Ovary (tissue), 9 donors: Measurements from ENCODE around the gene COBL. TPM values are rescaled to one million over a fixed set of nuclear protein-coding genes. Genes with fewer than 3 reads are reported as not detected.

Source experiments
- DNase-seq, 5 donors: peaks; one replicate each; pipeline ENCODE4 v3.0.0-alpha.2; 2019 to 2020
- H3K27ac ChIP-seq, 2 donors: fragments of 200-600 bp; one replicate each; pipeline versions ENCODE4 v1.5.1 to v1.8.0; 2019 to 2022
- H3K27me3 ChIP-seq: fragments of 200-600 bp; one replicate; pipeline ENCODE4 v1.8.0; 2022
- H3K36me3 ChIP-seq: fragments of 200-600 bp; sonication (generic); one replicate; pipeline ENCODE4 v1.5.1; 2019
- H3K4me1 ChIP-seq: one replicate; pipeline ENCODE4 v1.8.1; 2013; ENCODE audit warnings: mild to moderate bottlenecking, moderate library complexity; ENCODE audit not compliant: insufficient read depth
- H3K4me3 ChIP-seq: fragments of 200-600 bp; sonication (generic); one replicate; pipeline ENCODE4 v1.5.1; 2017
- H3K9me3 ChIP-seq, 2 donors: fragments of 200-600 bp in 1 of 2; sonication (generic) in 1 of 2; one replicate each; pipeline versions ENCODE4 v1.5.1 to v1.8.1; 2013 to 2019; ENCODE audit warnings: mild to moderate bottlenecking in 1 of 2, moderate library complexity in 1 of 2
- CTCF ChIP-seq, 3 donors: fragments of 450-650 bp in 2 of 3; fragments of 200-600 bp in 1 of 3; IDR thresholded peaks; one replicate each; pipeline versions ENCODE4 v1.5.1 to v1.8.0; 2016 to 2022; ENCODE audit warnings: antibody characterized with exemption in 3 of 3, mild to moderate bottlenecking in 1 of 3
- EP300 ChIP-seq: sonication (generic); formaldehyde crosslinking; IDR thresholded peaks from one replicate; pipeline ENCODE4 v1.6.1; 2017; ENCODE audit warnings: antibody characterized with exemption
- POLR2A ChIP-seq: fragments of 450-650 bp; IDR thresholded peaks from one replicate; pipeline ENCODE4 v1.6.1; 2017; ENCODE audit warnings: antibody characterized with exemption, mild to moderate bottlenecking, moderate library complexity
- WGBS, 3 donors: extraction: QIAGEN DNeasy Blood & Tissue Kit in 1 of 3; methylation state at CpG; one replicate each; pipeline versions ENCODE4 v1.1.5 to v1.1.7; 2013 to 2017; 5-methylcytosine and 5-hydroxymethylcytosine counted together
- intact Hi-C, 4 donors: fragments of 100-400 bp; cut with DNase I; formaldehyde crosslinking; loops; one replicate each; pipeline versions ENCODE4 v1.11.0 to v1.15.1; 2022 to 2023
- polyA plus RNA-seq, 2 donors: library from polyadenylated mRNA; stranded (reverse); fragments of 200-250 nt in 1 of 2; fragments of 350-450 nt in 1 of 2; fragmentation: Illumina TruSeq in 1 of 2; extraction: RNeasy Lipid Tissue Mini Kit (QIAGEN cat#74804) in 1 of 2; gene quantifications; one replicate each; pipeline ENCODE4 v1.2.3, GENCODE V29; 2013 to 2014
- total RNA-seq, 7 donors: library from RNA; depleted of rRNA in 2 of 7; stranded (reverse); fragments of >200 nt in 2 of 7; fragmentation: NEBNext Ultra II Directional in 3 of 7; extraction: Animal tissue kit (Norgen Biotek cat#: 25700) in 3 of 7; gene quantifications; one replicate each; pipeline versions ENCODE4 v1.1.0 to v1.2.4, GENCODE V29; 2016 to 2023
- donor health status: DM: no; HTN: no; CAD: no; lungs with moderate emphysema.
- donor health status: DM: no; HTN: no; CAD: no.
- donor health status: Bipolar disorder and iron deficiency.
- donor health status: DM: yes; HTN: yes; CAD: no.
- donor health status: DM: no; HTN: no; CAD: no.
- donor health status: DM: yes; HTN: yes; CAD: no.

The COBL gene
- total and polyA plus RNA-seq, 9 donors: 0.87 to 33.4 (median 3.9) TPM

GRCh38 chr7:51158211-51158610 lies 158.4 kb downstream of the COBL start:
- no peak for TF ChIP-seq EP300
- no peak for TF ChIP-seq CTCF (IDR thresholded peaks at IDR 0.05)
- TF ChIP-seq POLR2A: no peak
- Histone ChIP-seq H3K27ac (no peak overlapping the region), H3K9me3 (no peaks in the 10 kb centered on the region), H3K4me1 (no peaks in the 10 kb centered on the region), H3K27me3 (no peaks in the 10 kb centered on the region), H3K36me3 (no peaks in the 10 kb centered on the region), H3K4me3 (no peak overlapping the region)
- no peak for DNase-seq
- intact Hi-C loops: loop anchor here in 1 of 4 donors (10.0 kb wide), 1 partner anchor 1013 kb away; no protein-coding TSS in a partner anchor
- WGBS, 3 donors: 70 to 80% (median 71%) methylated on average over 8 of the region's 8 CpGs

GRCh38 chr7:51154201-51154600 lies 162.4 kb downstream of the COBL start:
- intact Hi-C loops: loop anchor here in 1 of 4 donors (10.0 kb wide), 1 partner anchor 1009 kb away; no protein-coding TSS in a partner anchor
- H3K36me3 ChIP-seq: no peaks in the 10 kb centered on the region
- no peak overlapping the region for H3K27ac ChIP-seq
- no peak for DNase-seq
- H3K27me3 ChIP-seq: no peaks in the 10 kb centered on the region
- no peak overlapping the region for H3K4me3 ChIP-seq
- H3K9me3 ChIP-seq: no peaks in the 10 kb centered on the region
- no peaks in the 10 kb centered on the region for H3K4me1 ChIP-seq
- TF ChIP-seq EP300 (no peak), CTCF (IDR thresholded peaks at IDR 0.05) (no peak), POLR2A (no peak)
- 84 to 93% (median 88%) methylated on average over 4 of the region's 4 CpGs for WGBS, 3 donors

DNA sequence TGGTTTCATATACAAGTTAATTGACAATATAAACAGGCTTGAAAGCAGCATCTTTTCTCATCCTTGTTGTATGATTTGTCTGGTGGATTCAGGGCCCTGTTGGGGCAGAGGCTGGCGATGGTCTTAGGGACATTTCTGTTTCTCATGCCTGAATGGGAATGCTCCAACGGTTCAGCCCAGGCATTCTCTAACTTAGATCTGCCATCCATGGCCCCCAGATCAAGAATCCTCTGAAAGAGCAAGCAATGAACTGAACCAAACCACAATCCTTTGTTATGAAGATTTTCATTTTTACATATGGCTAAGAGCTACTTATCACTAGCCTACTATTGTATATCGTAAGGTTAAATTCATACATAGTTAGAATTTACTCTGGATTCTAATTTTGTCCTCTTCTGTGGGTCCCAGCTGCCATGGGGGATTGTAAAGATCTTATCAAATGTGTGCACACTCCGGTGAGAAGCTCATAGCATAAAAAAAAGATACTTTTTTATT lies 163.9 kb downstream of the COBL start:
- H3K27ac ChIP-seq: no peak overlapping the region
- intact Hi-C loops: loop anchor here in 1 of 4 donors (10.0 kb wide), 1 partner anchor 1008 kb away; no protein-coding TSS in a partner anchor
- no peak for TF ChIP-seq EP300

DNA sequence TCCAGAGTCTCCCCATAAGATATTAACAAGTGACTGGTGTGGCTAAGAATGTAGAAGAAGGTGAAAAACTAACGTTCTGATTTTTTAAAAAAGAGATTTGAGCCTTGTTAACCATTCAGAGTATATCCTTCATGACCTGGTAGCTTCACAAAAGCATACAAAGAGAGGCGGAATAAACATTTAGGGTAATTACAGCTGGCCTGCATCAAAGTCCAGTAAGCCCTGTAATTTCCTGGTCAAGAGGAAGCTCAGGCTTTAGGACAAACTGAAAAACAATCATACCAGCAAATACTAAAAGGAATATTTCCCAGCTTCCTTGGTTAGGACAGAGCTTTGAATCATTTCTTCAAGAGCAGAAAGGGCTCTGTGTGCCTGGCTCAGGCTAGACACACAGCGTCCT lies 165.2 kb downstream of the COBL start:
- intact Hi-C loops: loop anchor here in 1 of 4 donors (10.0 kb wide), 1 partner anchor 1007 kb away; no protein-coding TSS in a partner anchor
- no peaks in the 10 kb centered on the region for H3K9me3 ChIP-seq
- H3K27me3 ChIP-seq: no peaks in the 10 kb centered on the region
- H3K4me3 ChIP-seq: no peak overlapping the region
- H3K27ac ChIP-seq: no peak overlapping the region
- 27 to 46% (median 31%) methylated on average over 3 of the region's 3 CpGs for WGBS, 3 donors
- DNase-seq: no peak
- no peaks in the 10 kb centered on the region for H3K36me3 ChIP-seq
- TF ChIP-seq EP300 (no peak), CTCF (IDR thresholded peaks at IDR 0.05) (no peak), POLR2A (no peak)
- no peaks in the 10 kb centered on the region for H3K4me1 ChIP-seq

More for the DNA sequence above, 163.9 kb downstream of the COBL start:
- Histone ChIP-seq H3K36me3 (no peaks in the 10 kb centered on the region), H3K27me3 (no peaks in the 10 kb centered on the region), H3K9me3 (no peaks in the 10 kb centered on the region), H3K4me1 (no peaks in the 10 kb centered on the region), H3K4me3 (no peak overlapping the region)
- no peak for DNase-seq
- WGBS, 3 donors: 75 to 83% (median 81%) methylated on average over 4 of the region's 4 CpGs

- WGBS, 3 donors: 89 to 96% (median 91%) methylated on average over 3 of the region's 3 CpGs
- intact Hi-C loops: loop anchor here in 1 of 4 donors (10.0 kb wide), 1 partner anchor 1005 kb away; no protein-coding TSS in a partner anchor
- Histone ChIP-seq H3K36me3 (no peaks in the 10 kb centered on the region), H3K4me3 (no peak overlapping the region), H3K27me3 (no peaks in the 10 kb centered on the region), H3K4me1 (no peaks in the 10 kb centered on the region), H3K9me3 (no peaks in the 10 kb centered on the region), H3K27ac (no peak overlapping the region)
- DNase-seq: no peak
- TF ChIP-seq POLR2A: no peak
- TF ChIP-seq EP300: no peak
- no peak for TF ChIP-seq CTCF (IDR thresholded peaks at IDR 0.05)
These were observed 166.4 kb downstream of the COBL start for GRCh38 chr7:51150193-51150592.
